ENCODE data around the gene ZNF212. TPM values are rescaled to one million over a fixed set of nuclear protein-coding genes. Genes with fewer than 3 reads are reported as not detected.
A peak's percentile ranks its signal among the peaks of the same experiment; 100 is the strongest.

The ZNF212 gene
- total RNA-seq, 1 donor from 2014 or later: 11.7 TPM

DNA sequence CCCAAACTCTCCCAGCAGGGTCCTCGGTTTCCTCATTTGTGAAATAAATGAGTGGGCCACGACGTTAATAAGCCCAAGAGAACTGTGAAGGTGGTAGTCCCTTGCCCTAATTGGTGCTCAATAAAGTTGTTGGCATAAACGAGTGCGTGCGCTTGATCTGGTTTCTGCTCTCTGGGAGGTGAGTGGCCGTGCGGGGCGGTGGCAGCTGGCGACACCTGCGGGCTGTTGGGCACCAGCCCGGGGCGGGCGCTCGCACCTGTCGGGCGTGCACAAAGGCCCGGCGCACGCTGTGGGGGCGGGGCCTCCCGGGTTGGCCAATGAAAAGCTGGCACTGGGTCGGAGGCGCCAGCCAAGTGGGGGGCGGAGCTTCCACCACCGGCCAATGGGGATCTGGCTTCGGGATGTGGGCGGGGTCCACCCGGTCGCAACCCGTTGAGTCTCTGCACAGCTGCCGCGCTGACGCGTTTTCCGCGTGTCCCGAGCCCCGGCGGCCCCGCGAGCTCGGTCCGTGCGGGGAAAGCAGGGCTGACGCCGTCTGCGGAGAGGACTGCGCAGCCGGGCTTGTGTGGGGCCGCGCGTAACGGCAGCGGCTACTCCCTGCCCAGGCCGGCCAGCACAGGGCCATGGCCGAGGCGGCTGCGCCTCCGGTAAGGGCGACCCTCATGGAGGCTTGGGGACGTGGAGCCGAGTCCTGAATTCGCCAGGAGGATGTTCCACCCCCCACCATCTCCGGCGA is 45.6 kb downstream of the ZNF212 start:
- DNase-seq (ENCODE audit: low spot score): peak; percentile 97

DNA sequence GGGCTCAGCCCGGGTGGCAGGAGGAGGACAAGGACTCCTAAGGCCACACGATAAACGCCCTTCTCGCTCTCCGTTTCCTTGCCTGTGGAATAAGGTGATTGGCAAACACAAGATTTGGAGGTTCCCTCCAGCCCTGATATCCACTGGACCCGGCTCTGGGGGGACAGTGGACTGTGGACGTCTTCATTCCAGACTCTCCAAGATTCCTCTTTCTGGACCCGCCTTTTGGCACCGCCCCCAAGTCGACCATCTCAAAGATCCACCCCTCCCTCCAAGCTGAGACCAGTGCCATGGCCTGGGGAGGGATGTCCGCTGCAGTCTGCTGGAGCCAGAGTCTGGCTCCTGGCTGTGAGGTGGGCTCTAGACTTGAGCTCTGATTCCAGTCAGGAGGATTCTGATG is 46.2 kb downstream of the ZNF212 start:
- DNase-seq (ENCODE audit: low spot score): no peak

DNA sequence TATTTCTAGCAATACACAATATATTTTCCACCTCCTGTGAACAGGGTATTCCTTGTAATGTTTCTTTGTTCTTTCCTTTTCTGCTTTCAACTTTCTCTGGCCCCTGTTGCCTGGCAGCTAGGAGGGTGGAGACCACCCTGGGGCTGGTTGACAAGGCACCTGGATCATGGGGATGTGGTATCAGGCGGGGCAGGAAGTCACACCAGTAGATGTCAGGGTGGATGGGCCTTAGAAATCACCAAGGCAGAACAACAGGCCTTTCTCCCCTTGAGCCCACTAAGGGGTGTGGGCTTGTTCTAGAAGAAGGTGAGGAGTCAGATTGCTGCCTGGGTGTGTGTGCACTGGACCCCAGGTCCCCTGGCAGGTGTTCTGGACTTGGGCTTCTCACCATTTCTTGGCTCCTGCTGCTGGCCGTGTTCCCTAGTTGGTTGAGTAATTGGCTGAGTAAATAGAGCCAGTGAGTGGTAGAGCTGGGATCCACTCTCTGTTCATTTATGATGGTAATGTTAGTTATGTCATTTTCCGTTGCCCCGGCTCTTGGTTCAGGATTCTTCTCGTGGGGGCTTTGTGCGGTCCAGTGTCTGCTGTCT is 47.5 kb downstream of the ZNF212 start:
- no peak for DNase-seq (ENCODE audit: low spot score)

DNA sequence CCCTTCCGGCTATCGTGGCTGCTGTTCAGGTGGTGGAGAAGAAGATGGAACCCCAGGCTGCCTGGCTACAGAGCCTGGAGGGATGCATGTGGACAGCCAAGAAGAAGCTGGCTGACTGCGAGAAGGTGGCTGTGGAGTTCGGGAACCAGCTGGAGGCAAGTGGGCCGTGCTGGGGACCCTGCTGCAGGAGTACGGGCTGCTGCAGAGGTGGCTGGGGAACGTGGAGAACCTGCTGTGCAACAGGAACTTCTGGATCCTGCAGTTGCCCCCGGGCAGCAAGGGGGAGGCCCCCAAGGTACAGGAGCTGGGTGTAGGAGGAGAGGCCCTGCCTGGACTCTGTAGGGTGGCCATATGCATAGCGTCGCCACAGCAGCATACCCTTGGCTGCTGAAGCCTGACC is 48.2 kb downstream of the ZNF212 start:
- DNase-seq (ENCODE audit: low spot score): no peak

DNA sequence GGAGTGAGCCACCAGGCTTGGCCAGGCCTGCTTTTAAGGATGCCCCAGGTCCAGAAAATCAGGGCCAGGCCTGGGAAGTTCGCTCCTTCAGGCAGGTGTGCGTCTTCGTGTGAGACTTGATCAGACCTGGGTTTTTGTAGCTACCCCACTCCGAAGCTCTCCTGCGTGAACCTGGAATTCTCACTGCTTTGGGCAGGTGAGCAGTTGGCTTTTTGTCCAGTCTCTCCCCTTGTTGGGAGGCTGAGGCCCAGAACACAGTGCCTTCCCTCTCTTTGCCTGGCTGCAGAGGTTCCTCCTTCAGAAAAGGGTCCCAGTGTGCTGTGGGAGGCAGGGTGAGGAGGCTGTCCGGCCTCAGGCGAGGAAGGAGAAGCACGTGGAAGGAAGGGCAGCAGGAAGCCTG is 49.8 kb downstream of the ZNF212 start:
- DNase-seq (ENCODE audit: low spot score): no peak

DNA sequence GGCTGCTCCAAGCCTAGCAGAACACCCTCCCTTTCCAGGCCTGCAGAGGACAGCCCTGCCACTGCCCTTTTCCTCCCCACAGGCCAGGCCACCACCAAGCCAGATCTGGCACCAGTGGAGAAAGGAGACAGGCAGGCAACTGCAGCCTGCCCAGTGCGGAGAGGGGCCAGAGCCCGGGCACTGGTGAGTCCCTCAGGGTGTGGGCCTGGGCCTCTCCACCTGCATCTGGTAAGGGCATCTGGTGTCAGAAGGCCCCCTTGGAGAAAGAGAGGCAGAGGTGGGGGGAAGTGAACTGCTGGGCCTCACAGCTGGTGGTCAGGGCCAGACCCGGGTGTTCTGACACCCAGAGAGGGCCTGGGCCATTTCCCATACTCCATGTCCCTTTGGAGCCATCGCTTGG is 50.4 kb downstream of the ZNF212 start:
- no peak for DNase-seq (ENCODE audit: low spot score)

DNA sequence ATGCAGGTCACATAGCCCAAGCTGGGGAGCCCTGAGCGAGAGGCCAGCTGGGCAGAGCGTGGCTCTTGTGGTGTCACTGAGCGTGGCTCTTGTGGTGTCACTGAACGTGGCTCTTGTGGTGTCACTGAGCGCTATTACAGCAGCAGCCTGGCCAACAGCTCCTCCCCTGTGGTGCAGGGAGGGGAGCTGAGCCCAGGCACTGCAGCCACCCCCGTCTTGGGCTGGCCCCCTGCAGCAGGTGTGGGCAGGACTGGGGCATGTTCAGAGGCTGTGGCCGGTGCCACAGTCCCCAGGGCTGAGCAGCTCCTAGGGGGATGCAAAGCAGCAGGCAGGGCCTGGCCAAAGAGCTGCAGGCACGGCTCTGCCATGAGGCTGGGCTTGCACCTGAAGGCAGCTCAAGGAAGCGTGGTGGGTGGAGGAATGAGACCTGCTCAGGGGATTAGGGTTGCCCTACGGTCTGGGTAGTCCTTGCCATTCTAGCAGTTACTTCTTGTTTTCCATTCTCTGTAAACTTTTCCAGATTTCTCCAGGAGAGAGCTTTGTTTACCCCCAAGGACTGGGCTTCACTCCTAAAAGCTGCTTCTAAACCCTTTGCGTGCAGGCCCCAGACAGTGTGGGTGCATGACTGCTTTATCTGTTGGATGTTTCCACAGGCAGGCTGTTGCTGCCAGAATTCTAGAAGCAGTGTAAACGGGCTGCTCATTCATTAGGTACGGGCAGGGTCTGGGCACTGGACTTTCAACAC is 51.8 kb downstream of the ZNF212 start:
- DNase-seq (ENCODE audit: low spot score): no peak

DNA sequence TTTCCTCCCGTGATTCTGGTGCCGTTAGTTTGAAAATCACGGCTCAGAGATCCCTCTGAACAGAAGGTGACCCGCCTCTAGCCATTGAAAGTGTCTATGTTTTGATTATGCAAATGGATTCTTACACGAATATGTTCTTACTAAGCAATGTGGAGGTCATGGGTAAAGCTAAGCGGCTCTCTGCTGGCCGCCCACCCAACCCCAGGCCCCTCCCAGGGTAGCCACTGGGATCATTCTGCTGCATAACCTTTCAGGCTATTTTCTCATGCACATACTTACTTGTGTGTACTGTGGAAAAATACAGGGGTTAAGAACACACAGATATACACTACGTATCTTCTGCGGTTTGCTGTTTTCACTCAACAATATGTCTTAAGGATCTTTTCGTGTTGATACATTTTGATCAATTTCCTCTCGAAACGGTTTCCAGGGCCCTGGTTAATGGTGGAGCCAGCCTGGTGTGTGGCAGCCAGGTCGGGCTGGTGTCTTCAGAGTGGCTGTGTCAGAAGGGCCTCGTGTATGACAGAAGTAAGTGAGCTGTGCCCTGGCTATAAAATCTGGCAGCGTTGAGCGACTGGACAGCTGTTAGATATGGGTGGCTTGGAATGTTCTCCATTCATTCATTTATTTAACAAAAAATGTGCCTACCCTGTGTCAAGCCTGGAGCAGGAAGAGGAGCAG is 52.5 kb downstream of the ZNF212 start:
- DNase-seq (ENCODE audit: low spot score): no peak

DNA sequence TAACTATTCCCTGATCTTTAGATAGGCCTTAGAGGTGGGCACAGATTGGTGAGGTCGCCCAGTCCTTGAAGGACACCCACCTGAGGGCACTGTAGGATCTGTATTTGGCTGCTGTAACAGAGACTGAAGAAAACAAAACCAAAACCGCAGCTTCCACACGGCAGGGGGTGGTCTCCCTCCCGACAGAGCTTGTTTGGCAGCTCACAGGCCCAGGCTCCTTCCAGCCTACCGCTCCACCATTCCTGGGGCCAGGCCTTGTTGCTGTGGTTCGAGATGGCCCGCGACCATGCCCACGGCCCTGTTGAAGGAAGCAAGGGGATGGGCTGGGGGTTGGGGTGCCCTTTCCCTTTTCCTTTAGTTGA is 53.0 kb downstream of the ZNF212 start:
- no peak for DNase-seq (ENCODE audit: low spot score)

DNA sequence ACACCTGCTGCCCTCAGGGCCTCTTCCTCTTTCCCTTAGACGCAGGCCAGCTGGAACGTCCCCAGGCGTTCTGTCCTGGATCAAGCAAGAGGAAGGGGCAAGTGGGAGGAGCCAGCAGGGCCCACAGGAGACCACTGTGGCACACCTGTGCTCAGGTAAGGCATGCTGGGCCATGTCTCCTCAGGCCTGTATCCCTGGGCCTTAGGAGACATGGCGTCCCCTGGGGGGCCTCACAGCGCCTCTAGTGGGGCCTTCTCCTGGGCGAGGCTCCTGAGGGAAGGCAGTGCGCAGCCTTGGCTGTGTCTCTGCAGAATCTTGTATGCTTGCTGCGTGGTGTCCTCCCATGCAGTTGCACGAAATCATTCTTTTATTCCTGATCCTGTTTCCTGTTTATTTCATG is 53.9 kb downstream of the ZNF212 start:
- DNase-seq (ENCODE audit: low spot score): no peak

DNA sequence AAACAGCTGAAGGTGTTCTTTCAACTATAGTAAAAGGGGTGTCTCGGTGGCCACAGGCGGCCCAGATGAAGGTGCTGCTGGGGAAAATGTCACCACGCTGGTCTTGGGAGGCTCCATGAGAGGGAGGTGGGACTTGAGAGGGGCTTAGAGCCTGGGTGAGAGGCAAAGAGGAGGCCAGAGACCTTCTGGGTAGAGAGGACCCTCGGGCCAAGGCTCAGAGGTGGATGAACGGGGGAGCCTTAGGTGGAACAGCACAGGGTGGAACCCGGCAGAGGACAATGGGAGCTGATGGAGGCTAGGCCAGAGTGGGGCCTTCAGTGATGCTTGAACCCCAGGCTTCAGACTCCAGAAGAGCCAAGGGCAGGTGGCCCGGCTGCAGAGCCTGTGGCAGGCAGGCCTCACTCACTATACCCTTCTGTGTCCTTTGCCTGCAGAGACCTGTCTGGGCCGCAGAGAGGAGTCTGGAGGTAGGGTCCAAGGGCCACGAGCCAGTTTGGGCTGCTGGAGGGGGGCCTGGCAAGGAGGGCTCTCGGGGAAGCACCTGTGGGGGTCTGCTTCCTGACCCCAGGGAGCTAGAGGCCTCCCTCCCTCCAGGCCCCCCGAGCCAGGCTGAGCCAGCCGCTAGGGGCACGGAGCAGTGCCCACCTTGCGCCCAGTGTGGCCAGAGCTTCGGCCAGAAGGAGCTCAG is 54.6 kb downstream of the ZNF212 start:
- no peak for DNase-seq (ENCODE audit: low spot score)

DNA sequence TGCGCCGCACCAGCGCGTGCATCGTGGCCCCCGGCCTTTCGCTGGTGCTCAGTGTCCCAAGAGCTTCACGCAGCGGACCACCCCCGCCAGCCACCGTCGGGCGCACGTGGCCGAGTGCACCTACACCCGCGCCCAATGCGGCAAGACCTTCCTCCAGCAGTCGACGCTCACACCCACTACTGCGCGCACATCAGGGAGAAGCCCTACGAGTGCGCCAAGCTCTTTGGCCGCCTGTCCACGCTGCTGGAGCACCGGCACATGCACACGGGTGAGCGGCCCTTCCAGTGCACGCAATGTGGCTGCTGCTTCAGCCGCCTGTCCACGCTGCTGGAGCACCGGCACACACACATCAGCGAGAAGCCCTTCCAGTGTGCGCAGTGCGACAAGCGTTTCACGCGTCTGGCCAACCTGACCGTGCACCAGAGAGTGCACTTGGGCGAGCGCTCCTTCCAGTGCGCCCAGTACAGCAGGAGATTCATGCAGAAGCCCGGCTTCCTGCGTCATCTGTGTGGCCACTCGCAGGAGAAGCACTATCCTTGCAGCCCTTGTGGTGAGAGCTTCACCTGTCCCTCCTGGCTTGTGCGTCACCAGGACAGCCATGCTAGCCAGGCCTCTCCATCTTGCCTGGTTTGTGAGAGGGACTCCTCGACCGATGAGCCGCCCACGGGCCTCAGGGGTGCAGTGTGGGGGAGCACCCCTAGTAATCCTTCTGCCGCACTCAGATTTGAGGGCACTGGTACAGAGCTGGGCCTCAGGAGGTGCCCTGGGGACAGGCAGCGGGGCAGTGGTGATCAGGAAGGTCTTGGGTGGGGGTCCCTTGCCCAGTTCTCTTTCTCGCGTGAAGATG is 55.4 kb downstream of the ZNF212 start:
- no peak for DNase-seq (ENCODE audit: low spot score)

DNA sequence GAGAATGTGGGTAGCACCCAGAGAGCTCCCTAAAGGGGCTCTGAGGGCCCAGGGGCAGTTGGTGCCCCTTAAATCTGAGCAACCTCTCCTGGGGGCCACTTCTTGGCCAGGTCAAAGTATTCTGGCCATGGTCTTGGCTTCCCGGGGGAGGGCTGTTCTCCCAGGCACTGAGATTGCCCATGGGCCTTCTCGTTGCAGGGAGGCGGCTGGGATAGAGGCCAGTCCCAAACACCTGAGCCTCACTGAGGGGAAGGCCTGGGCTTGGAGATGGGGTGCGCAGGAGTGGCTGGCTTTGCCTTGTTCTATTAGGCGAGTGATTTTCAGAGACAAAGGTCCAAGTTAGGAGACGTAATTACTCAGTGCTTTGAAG is 56.0 kb downstream of the ZNF212 start:
- DNase-seq (ENCODE audit: low spot score): no peak

DNA sequence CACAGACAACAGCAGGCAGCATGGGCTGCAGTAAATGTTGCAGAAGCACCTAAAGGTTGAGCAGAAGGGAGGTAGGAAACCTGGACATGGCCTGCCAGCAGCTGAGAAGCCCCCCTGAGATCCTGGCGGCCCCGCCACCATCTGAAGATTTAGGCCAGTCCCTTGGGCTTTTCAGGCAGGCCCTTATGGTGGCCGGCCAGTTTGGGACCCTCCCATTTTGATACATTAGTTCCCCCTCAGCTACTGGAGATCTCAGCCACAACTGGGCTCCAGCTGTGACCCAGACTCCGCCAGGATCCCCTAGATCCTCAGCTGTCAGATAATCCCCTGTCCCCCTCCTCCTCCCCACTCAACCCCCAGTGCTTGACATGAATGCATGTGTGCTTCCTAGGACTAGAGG is 56.9 kb downstream of the ZNF212 start:
- DNase-seq (ENCODE audit: low spot score): no peak

DNA sequence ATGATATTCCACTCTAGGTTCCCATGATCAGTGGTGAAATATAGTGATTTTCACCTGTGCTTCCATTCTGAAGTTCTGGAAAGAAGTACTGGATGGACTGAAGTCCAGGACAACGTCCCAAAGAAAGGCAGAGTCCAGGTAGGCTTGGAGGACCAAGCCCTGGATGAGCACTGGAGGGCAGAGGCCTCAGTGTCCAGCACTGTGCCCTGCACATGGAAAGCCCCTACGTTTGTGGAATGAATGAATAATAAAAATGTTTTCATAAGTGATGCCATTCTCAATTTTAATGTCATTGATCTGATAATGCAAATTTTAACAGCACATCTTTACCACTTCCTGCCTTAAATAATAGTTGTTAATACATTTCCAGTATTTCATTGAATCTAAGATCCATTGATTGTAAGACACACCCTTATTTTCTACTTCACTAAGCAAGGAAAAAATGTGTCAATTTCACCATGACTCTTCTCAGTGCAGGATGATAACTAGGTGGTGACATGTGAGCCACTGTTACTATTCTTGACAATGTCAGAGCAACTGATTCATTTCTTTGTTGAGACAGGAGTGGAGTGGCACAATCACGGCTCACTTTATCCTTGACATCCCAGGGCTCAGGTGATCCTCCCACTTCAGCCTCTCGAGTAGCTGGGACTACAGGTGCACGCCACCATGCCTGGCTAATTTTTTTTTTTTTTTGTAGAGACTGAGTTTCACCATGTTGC is 57.7 kb downstream of the ZNF212 start:
- DNase-seq (ENCODE audit: low spot score): no peak

DNA sequence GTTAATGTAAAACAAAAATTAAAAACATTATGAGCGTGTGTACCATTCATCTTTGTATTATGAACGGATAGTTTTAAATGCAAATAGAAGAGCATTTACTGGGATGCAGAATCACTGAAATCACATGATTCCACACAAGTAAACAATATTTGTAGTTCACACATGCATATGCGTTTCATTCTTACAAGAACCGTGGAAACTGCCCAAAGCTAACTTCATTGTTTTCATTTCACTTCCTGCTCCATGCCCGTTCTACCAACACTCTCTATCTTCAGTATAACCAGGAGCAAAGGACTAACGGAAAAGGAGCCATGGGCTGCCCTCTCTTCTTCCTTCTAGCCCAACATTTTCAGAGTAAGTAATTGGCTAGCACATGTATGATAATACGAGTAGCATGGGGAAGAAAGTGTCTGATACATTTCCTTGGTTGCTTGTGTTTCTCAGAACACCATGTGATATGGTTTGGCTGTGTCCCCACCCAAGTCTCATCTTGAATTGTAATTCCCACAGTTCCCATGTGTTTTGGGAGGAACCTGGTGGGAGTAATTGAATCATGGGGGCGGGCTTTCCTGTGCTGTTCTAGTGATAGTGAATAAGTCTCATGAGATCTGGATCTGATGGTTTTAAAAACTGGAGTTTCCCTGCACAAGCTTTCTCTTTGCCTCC is 61.3 kb downstream of the ZNF212 start:
- no peak for DNase-seq (ENCODE audit: low spot score)

DNA sequence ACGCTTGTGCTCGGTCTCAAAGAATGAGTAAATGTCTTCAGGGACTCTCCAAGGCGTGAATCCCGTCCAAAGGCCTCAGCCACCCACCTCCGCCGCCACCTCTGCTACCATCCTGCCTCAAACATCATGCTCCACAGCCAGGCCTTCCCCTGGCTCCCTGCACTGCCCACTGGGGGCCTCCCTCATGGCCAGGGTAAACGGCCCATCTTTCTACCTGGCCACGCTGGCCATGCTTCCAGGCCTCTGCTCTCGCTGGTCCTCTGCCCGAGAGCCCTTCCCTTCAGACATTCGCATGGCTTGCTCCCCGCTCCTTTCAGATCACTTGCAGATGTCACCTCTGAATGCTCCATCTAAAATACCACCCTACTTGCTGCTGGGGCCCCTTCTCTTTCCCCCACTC is 62.8 kb downstream of the ZNF212 start:
- no peak for DNase-seq (ENCODE audit: low spot score)

DNA sequence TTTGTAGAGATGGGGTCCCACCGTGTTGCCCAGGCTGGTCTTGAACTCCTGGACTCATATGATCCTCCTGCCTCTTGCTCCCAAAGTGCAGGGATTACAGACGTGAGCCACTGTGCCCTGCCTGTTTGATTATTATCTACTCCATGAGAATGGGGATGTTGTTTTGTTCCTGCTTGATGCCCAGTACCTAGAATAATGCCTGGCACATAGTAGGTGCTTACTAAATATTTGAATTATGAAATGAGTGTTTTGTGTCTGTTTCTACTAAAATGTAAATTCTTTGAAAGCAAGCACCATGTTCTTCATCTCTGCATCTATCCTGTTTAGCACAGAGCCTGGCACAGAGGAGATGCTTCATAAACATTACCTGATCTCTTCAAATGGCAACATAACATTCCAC is 63.4 kb downstream of the ZNF212 start:
- no peak for DNase-seq (ENCODE audit: low spot score)

DNA sequence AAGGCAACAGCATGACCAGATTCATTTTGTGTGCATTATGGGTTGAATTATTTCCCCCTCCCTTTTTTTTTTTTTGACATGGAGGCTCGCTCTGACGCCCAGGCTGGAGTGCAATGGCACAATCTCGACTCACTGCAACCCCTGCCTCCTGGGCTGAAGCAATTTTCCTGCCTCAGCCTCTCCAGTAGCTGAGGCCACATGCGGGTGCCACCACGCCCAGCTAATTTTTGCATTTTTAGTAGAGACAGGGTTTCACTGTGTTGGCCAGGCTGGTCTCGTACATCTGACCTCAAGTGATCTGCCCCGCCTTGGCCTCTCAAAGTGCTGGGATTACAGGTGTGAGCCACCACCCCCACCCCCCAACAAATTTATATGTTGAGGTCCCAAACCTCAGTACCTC is 64.6 kb downstream of the ZNF212 start:
- DNase-seq (ENCODE audit: low spot score): no peak

Measured in mucosa of gallbladder (tissue), 1 donor.